SKM-1 treated with dmso at 0.1 percent for 144 hours (cell line): ENCODE measurements around the gene GLI1.

Experiments used
- DNase-seq: peaks from one replicate; lab custom pipeline; 2025; ENCODE audit not compliant: unreplicated experiment; lab: John Stamatoyannopoulos, UW

Gene GLI1

GRCh38 chr12:57460841-57461275 is 1.3 kb downstream of the GLI1 start:
- no peak for DNase-seq

- no peak for DNase-seq
Observed at GRCh38 chr12:57461276-57461916, 1.8 kb downstream of the GLI1 start.

- DNase-seq = no peak
Observed at GRCh38 chr12:57461917-57462250, 2.3 kb downstream of the GLI1 start.

GRCh38 chr12:57462251-57462911 is 2.8 kb downstream of the GLI1 start:
- peak; percentile 57 for DNase-seq

GRCh38 chr12:57462912-57463253 is 3.3 kb downstream of the GLI1 start:
- DNase-seq = no peak

GRCh38 chr12:57464569-57464968 is 5.0 kb downstream of the GLI1 start:
- no peak for DNase-seq

GRCh38 chr12:57465030-57465746 is 5.6 kb downstream of the GLI1 start:
- DNase-seq = no peak

- no peak for DNase-seq
Observed at GRCh38 chr12:57465747-57466505, 6.3 kb downstream of the GLI1 start.

- no peak for DNase-seq
Observed at GRCh38 chr12:57467212-57467874, 7.8 kb downstream of the GLI1 start.

- DNase-seq = no peak
Observed at GRCh38 chr12:57467915-57468314, 8.3 kb downstream of the GLI1 start.

GRCh38 chr12:57469296-57470164 is 9.9 kb downstream of the GLI1 start:
- DNase-seq = no peak

GRCh38 chr12:57470286-57470969 is 10.8 kb downstream of the GLI1 start:
- no peak for DNase-seq

- no peak for DNase-seq
Observed at GRCh38 chr12:57470970-57471656, 11.5 kb downstream of the GLI1 start.

- DNase-seq = no peak
Observed at GRCh38 chr12:57471661-57472060, 12.1 kb downstream of the GLI1 start.

GRCh38 chr12:57472391-57472790 is 12.8 kb downstream of the GLI1 start:
- no peak for DNase-seq

- no peak for DNase-seq
Observed at GRCh38 chr12:57473392-57473791, 13.8 kb downstream of the GLI1 start.

- DNase-seq = no peak
Observed at GRCh38 chr12:57473886-57474285, 14.3 kb downstream of the GLI1 start.

GRCh38 chr12:57474430-57474829 is 14.8 kb downstream of the GLI1 start:
- no peak for DNase-seq

GRCh38 chr12:57474862-57475261 is 15.3 kb downstream of the GLI1 start:
- no peak for DNase-seq
